Measurements from ENCODE around the gene TRIML1. TPM values are rescaled to one million over a fixed set of nuclear protein-coding genes. Genes with fewer than 3 reads are reported as not detected.
A peak's percentile ranks its signal among the peaks of the same experiment; 100 is the strongest.

Gene TRIML1
- not detected for total RNA-seq

- no peak for DNase-seq (ENCODE audit: low spot score)
- no peak for ATAC-seq
Measured at GRCh38 chr4:188139141-188139540, at the start of gene TRIML1. TRIML1 (plus strand) TSS chr4:188139441; CDS start chr4:188139559, 118 bp downstream.

GRCh38 chr4:188092824-188093223 lies 46.4 kb upstream of the TRIML1 start:
- ATAC-seq (no peak), DNase-seq (ENCODE audit: low spot score) (no peak)

- no peak for ATAC-seq
- no peak for DNase-seq (ENCODE audit: low spot score)
Measured at GRCh38 chr4:188106454-188106853, 32.8 kb upstream of the TRIML1 start.

- DNase-seq (ENCODE audit: low spot score) = no peak
- ATAC-seq = no peak
Measured at GRCh38 chr4:188107931-188108843, 31.1 kb upstream of the TRIML1 start.

GRCh38 chr4:188109157-188109755 lies 30.0 kb upstream of the TRIML1 start, which contains the start of gene TRIML2:
TRIML2 (minus strand) TSS chr4:188109603; CDS start chr4:188105368, 4,235 bp downstream.
- ATAC-seq (no peak), DNase-seq (ENCODE audit: low spot score) (no peak)

- ATAC-seq = no peak
Measured at GRCh38 chr4:188110036-188110435, 29.2 kb upstream of the TRIML1 start.

GRCh38 chr4:188110741-188111471 lies 28.3 kb upstream of the TRIML1 start:
- DNase-seq (ENCODE audit: low spot score) = no peak

More at GRCh38 chr4:188110036-188110435, 29.2 kb upstream of the TRIML1 start:
- no peak for DNase-seq (ENCODE audit: low spot score)

GRCh38 chr4:188111955-188112354 lies 27.3 kb upstream of the TRIML1 start:
- DNase-seq (ENCODE audit: low spot score) (no peak), ATAC-seq (no peak)

More at GRCh38 chr4:188110741-188111471, 28.3 kb upstream of the TRIML1 start:
- ATAC-seq = no peak

- no peak for DNase-seq (ENCODE audit: low spot score)
- ATAC-seq = no peak
Measured at GRCh38 chr4:188113156-188113555, 26.1 kb upstream of the TRIML1 start.

GRCh38 chr4:188117631-188118324 lies 21.5 kb upstream of the TRIML1 start:
- ATAC-seq (no peak), DNase-seq (ENCODE audit: low spot score) (no peak)

- no peak for DNase-seq (ENCODE audit: low spot score)
- ATAC-seq = no peak
Measured at GRCh38 chr4:188121530-188121929, 17.7 kb upstream of the TRIML1 start.

GRCh38 chr4:188127214-188127874 lies 11.9 kb upstream of the TRIML1 start:
- no peak for ATAC-seq
- no peak for DNase-seq (ENCODE audit: low spot score)

- no peak for DNase-seq (ENCODE audit: low spot score)
- no peak for ATAC-seq
Measured at GRCh38 chr4:188130355-188130754, 8.9 kb upstream of the TRIML1 start.

GRCh38 chr4:188132232-188132631 lies 7.0 kb upstream of the TRIML1 start:
- ATAC-seq = no peak
- DNase-seq (ENCODE audit: low spot score) = no peak

GRCh38 chr4:188138227-188138626 lies 1.0 kb upstream of the TRIML1 start:
- DNase-seq (ENCODE audit: low spot score) = peak; percentile 46
- peak; percentile 37 for ATAC-seq

GRCh38 chr4:188139671-188140070 lies 430 bp downstream of the TRIML1 start:
- no peak for ATAC-seq
- no peak for DNase-seq (ENCODE audit: low spot score)

GRCh38 chr4:188143731-188144130 lies 4.5 kb downstream of the TRIML1 start:
- DNase-seq (ENCODE audit: low spot score) = no peak

GRCh38 chr4:188145601-188146000 lies 6.4 kb downstream of the TRIML1 start:
- ATAC-seq (no peak), DNase-seq (ENCODE audit: low spot score) (no peak)

More at GRCh38 chr4:188143731-188144130, 4.5 kb downstream of the TRIML1 start:
- ATAC-seq = no peak

GRCh38 chr4:188146618-188147017 lies 7.4 kb downstream of the TRIML1 start:
- no peak for ATAC-seq
- DNase-seq (ENCODE audit: low spot score) = no peak

GRCh38 chr4:188147176-188147575 lies 7.9 kb downstream of the TRIML1 start:
- no peak for DNase-seq (ENCODE audit: low spot score)
- ATAC-seq = no peak
